Liver (tissue), 3 donors: ENCODE measurements around the gene ANKRD44.

Experiments
- CTCF ChIP-seq: fragments of 150-350 bp; IDR thresholded peaks from 2 replicates; pipeline ENCODE4 v1.5.1; 2017; ENCODE audit warnings: improper control_type of control experiment, low read depth, low read length; ENCODE audit not compliant: missing input control
- EGR1 ChIP-seq, 2 donors: IDR thresholded peaks; 2 replicates each; pipeline ENCODE4 v1.6.1; 2016 to 2018; ENCODE audit warnings: antibody characterized with exemption in 2 of 2, low read depth in 2 of 2
- FOXA1 ChIP-seq: IDR thresholded peaks from 2 replicates; pipeline ENCODE4 v1.6.1; 2016; ENCODE audit warnings: antibody characterized with exemption
- MAX ChIP-seq: IDR thresholded peaks from 2 replicates; pipeline ENCODE4 v1.6.1; 2016; ENCODE audit warnings: antibody characterized with exemption
- TAF1 ChIP-seq: conservative IDR thresholded peaks from 2 replicates; pipeline ENCODE4 v1.6.1; 2016; ENCODE audit warnings: antibody characterized with exemption, mild to moderate bottlenecking
- YY1 ChIP-seq: IDR thresholded peaks from 2 replicates; pipeline ENCODE4 v1.6.1; 2016; ENCODE audit warnings: antibody characterized with exemption, mild to moderate bottlenecking
- TF ChIP-seq, protein P1 (sequence below): IDR thresholded peaks from 2 replicates; pipeline ENCODE4 v1.6.1; 2016; ENCODE audit warnings: antibody characterized with exemption, mild to moderate bottlenecking
- donor health status: healthy.
- donor health status: healthy.

DNA sequence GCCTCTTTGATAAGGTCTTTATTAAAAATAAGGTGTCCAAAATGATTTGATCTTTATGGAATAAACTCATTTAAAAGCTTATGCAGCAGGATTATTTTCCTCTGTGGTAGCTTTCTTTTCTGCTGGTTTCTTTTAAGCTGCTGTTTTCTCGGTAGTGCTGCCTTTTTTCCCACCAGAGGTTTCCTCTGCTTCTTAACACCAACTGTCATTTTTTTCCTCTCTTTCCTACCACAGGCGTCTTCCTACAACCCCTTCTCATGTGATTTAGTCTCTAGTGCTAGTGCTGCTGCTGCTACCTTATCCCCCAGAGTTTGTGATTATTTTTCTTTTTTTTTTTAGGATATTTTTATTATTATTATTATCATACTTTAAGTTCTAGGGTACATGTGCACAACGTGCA lies 281.9 kb downstream of the ANKRD44 start:
- TF ChIP-seq CTCF: no peak
- no peak for TF ChIP-seq YY1
- TF ChIP-seq EGR1 (IDR thresholded peaks at IDR 0.05; ENCODE audit: low read depth in 2 of 2): no peak
- TF ChIP-seq, protein P1, sequence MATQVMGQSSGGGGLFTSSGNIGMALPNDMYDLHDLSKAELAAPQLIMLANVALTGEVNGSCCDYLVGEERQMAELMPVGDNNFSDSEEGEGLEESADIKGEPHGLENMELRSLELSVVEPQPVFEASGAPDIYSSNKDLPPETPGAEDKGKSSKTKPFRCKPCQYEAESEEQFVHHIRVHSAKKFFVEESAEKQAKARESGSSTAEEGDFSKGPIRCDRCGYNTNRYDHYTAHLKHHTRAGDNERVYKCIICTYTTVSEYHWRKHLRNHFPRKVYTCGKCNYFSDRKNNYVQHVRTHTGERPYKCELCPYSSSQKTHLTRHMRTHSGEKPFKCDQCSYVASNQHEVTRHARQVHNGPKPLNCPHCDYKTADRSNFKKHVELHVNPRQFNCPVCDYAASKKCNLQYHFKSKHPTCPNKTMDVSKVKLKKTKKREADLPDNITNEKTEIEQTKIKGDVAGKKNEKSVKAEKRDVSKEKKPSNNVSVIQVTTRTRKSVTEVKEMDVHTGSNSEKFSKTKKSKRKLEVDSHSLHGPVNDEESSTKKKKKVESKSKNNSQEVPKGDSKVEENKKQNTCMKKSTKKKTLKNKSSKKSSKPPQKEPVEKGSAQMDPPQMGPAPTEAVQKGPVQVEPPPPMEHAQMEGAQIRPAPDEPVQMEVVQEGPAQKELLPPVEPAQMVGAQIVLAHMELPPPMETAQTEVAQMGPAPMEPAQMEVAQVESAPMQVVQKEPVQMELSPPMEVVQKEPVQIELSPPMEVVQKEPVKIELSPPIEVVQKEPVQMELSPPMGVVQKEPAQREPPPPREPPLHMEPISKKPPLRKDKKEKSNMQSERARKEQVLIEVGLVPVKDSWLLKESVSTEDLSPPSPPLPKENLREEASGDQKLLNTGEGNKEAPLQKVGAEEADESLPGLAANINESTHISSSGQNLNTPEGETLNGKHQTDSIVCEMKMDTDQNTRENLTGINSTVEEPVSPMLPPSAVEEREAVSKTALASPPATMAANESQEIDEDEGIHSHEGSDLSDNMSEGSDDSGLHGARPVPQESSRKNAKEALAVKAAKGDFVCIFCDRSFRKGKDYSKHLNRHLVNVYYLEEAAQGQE: no peak
- no peak for TF ChIP-seq FOXA1
- TF ChIP-seq MAX: no peak
- no peak for TF ChIP-seq TAF1
